ENCODE data around the gene NPR3. TPM values are rescaled to one million over a fixed set of nuclear protein-coding genes. Genes with fewer than 3 reads are reported as not detected.

NPR3 gene
- total and polyA plus RNA-seq, 2 experiments from 2014 or later = 0.07 to 0.15 TPM

GRCh38 chr5:32664523-32664922 is 46.6 kb upstream of the NPR3 start:
- peaks cover 88% of the 10 kb centered on the region for H3K9me3 Mint-ChIP-seq
- H3K36me3 Mint-ChIP-seq (ENCODE audit: low read depth) = peaks cover 15% of the 10 kb centered on the region
- peaks cover 3% of the 10 kb centered on the region for H3K27me3 Mint-ChIP-seq (ENCODE audit: insufficient read depth, low read depth, poor library complexity)
- Histone ChIP-seq H3K27ac (ENCODE audit: low read depth) (no peak overlapping the region), H3K4me2 (no peak overlapping the region), H2AFZ (no peak overlapping the region), H3K4me3 (no peak overlapping the region), H3K27me3 (ENCODE audit: insufficient read depth) (no peaks in the 10 kb centered on the region), H4K20me1 (replicated peaks; ENCODE audit: insufficient read depth) (no peaks in the 10 kb centered on the region), H3K79me2 (replicated peaks; ENCODE audit: insufficient read depth) (no peaks in the 10 kb centered on the region), H3K4me1 (ENCODE audit: insufficient read depth) (no peaks in the 10 kb centered on the region), H3K9me2 (ENCODE audit: insufficient read depth) (peaks cover 5% of the 10 kb centered on the region; the same call in 1 of the 2 replicates), H3K36me3 (ENCODE audit: insufficient read depth) (no peaks in the 10 kb centered on the region; the same call in 1 of the 2 replicates), H3F3A (replicated peaks; ENCODE audit: low read depth) (no peaks in the 10 kb centered on the region)
- no peak overlapping the region for H3K27ac Mint-ChIP-seq
- DNase-seq (ENCODE audit: low spot score) (no peak), ATAC-seq (no peak)
- no peaks in the 10 kb centered on the region for H3K4me1 Mint-ChIP-seq
- no peak for TF ChIP-seq ZNF331 (CRISPR knock-in tag; IDR thresholded peaks at IDR 0.05; ENCODE audit: low read depth)
- no peak for TF ChIP-seq NANOG (IDR thresholded peaks at IDR 0.05; ENCODE audit: borderline replicate concordance)
- TF ChIP-seq JUNB (IDR thresholded peaks at IDR 0.05; ENCODE audit: unreplicated experiment) = no peak
- TF ChIP-seq ZNF114 (CRISPR knock-in tag; IDR thresholded peaks at IDR 0.05) = no peak
- TF ChIP-seq CREB1 (CRISPR knock-in tag; IDR thresholded peaks at IDR 0.05; ENCODE audit: low read depth) = no peak
- TF ChIP-seq REST (IDR thresholded peaks at IDR 0.05; ENCODE audit: unreplicated experiment) = no peak
- no peak for TF ChIP-seq ZNF462 (CRISPR knock-in tag; IDR thresholded peaks at IDR 0.05)
- TF ChIP-seq POLR2AphosphoS5 (IDR thresholded peaks at IDR 0.05; ENCODE audit: low read depth) = no peak
- no peak for TF ChIP-seq ETS1 (IDR thresholded peaks at IDR 0.05)
- no peak for TF ChIP-seq EZH2phosphoT487 (IDR thresholded peaks at IDR 0.05; ENCODE audit: unreplicated experiment)
- TF ChIP-seq STAT1 (IDR thresholded peaks at IDR 0.05; ENCODE audit: unreplicated experiment) = no peak
- no peak for TF ChIP-seq CTCF (conservative IDR thresholded peaks at IDR 0.05; ENCODE audit: low read depth in 2 of 2)
- TF ChIP-seq EZH2 (IDR thresholded peaks at IDR 0.05; ENCODE audit: low read depth, unreplicated experiment) = no peak
- H3K4me3 Mint-ChIP-seq = no peak overlapping the region

Measured in GM23338 (cell line).